Transverse colon (tissue), 4 donors: Measurements from ENCODE around the gene ULBP3. TPM values are rescaled to one million over a fixed set of nuclear protein-coding genes. Genes with fewer than 3 reads are reported as not detected.

Experiments
- DNase-seq: peaks from one replicate; pipeline ENCODE4 v3.0.0-alpha.2; 2019
- H3K27ac ChIP-seq, 4 donors: fragments of 200-600 bp; sonication (generic); 2 replicates each; pipeline ENCODE4 v1.5.1; 2016 to 2018; ENCODE audit warnings: inconsistent platforms in 4 of 4
- H3K27me3 ChIP-seq: fragments of 200-600 bp; sonication (generic); 2 replicates; pipeline ENCODE4 v1.5.1; 2017; ENCODE audit warnings: inconsistent platforms
- H3K36me3 ChIP-seq, 4 donors: fragments of 200-600 bp; sonication (generic); 2 replicates each; pipeline ENCODE4 v1.5.1; 2017 to 2019; ENCODE audit warnings: inconsistent platforms in 4 of 4
- H3K4me1 ChIP-seq, 4 donors: fragments of 200-600 bp; sonication (generic); 2 replicates each; pipeline ENCODE4 v1.5.1; 2017 to 2020; ENCODE audit warnings: inconsistent platforms in 4 of 4
- H3K4me3 ChIP-seq, 4 donors: fragments of 200-600 bp; sonication (generic); 1 replicate in 1 of 4; 2 replicates in 3 of 4; pipeline versions ENCODE4 v1.5.1 to v1.6.1; 2017 to 2019; ENCODE audit warnings: inconsistent platforms in 4 of 4
- H3K9me3 ChIP-seq, 2 donors: fragments of 200-600 bp; sonication (generic); 2 replicates each; pipeline ENCODE4 v1.5.1; 2017 to 2019; ENCODE audit warnings: inconsistent platforms in 2 of 2
- EP300 ChIP-seq: sonication (generic); formaldehyde crosslinking; IDR thresholded peaks from one replicate; pipeline ENCODE4 v1.6.1; 2017; ENCODE audit warnings: antibody characterized with exemption, low read depth
- POLR2A ChIP-seq: fragments of 450-650 bp; IDR thresholded peaks from one replicate; pipeline ENCODE4 v1.6.1; 2016; ENCODE audit warnings: antibody characterized with exemption, mild to moderate bottlenecking, moderate library complexity
- POLR2AphosphoS5 ChIP-seq, 3 donors: sonication (generic); formaldehyde crosslinking; IDR thresholded peaks; one replicate each; pipeline ENCODE4 v1.6.1; 2016; ENCODE audit warnings: antibody characterized with exemption in 3 of 3
- WGBS, 2 donors: methylation state at CpG; one replicate each; pipeline ENCODE4 v1.1.5; 2018; ENCODE audit warnings: low coverage in 1 of 2; 5-methylcytosine and 5-hydroxymethylcytosine counted together
- in situ Hi-C, 4 donors: fragments of 200-750 bp; cut with MboI; loops; one replicate each; pipeline versions ENCODE4 v1.15.0 to v1.15.1; 2017; ENCODE audit warnings: low sequenced_read_pairs in 3 of 4, low pct_ligation_motif_present in 1 of 4, low pct_unique_long_range_greater_than_20kb in 1 of 4
- intact Hi-C: fragments of 100-400 bp; cut with DNase I; formaldehyde crosslinking; loops from one replicate; pipeline ENCODE4 v1.15.1; 2023; ENCODE audit warnings: low total_unique reads
- total RNA-seq, 4 donors: library from RNA; depleted of rRNA; stranded (reverse); fragments of >200 nt; gene quantifications; one replicate each; pipeline ENCODE4 v1.1.0, GENCODE V29; 2016
- TF ChIP-seq, protein P1 (sequence below), 5 experiments: fragments of 200-600 bp in 3 of 5; fragments of 450-650 bp in 2 of 5; sonication (generic) in 3 of 5; IDR thresholded peaks; 1 replicate in 2 of 5; 2 replicates in 3 of 5; pipeline ENCODE4 v1.5.1; 2016 to 2017; ENCODE audit warnings: antibody characterized with exemption in 5 of 5, inconsistent platforms in 3 of 5, mild to moderate bottlenecking in 2 of 5, moderate library complexity in 1 of 5

The ULBP3 gene
- total RNA-seq, 4 donors from 2014 or later = 0.79 to 2.0 TPM; not detected in 2

DNA sequence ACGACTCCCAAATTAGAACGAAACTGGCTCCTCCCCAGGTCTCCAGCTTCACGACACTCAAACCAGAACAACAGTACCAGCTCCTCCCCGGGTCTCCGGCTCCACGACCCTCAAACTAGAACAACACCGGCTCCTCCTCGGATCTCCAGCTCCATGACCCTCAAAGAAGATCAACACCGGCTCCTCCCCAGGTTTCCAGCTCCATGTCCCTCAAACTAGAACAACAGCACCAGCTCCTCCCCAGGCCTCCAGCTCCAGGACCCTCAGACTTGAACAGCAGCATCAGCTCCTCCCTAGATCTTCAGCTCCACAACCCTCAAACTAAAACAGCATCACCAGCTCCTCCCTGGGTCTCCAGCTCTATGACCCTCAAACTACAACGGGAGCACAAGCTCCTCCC, 13.8 kb downstream of the ULBP3 start:
- peaks cover 52% of the 10 kb centered on the region for H3K27me3 ChIP-seq
- in situ Hi-C loops = loop anchor here in 1 of 4 donors (25.0 kb wide), 1 partner anchor 757 kb away; no protein-coding TSS in a partner anchor
- no peaks in the 10 kb centered on the region for H3K36me3 ChIP-seq
- 75 to 87% methylated on average over 9 to 10 of the region's 10 CpGs for WGBS, 2 donors
- H3K27ac ChIP-seq = no peak overlapping the region
- no peak for TF ChIP-seq POLR2AphosphoS5 (IDR thresholded peaks at IDR 0.05)
- no peak for TF ChIP-seq EP300
- no peak for TF ChIP-seq POLR2A
- TF ChIP-seq, protein P1, sequence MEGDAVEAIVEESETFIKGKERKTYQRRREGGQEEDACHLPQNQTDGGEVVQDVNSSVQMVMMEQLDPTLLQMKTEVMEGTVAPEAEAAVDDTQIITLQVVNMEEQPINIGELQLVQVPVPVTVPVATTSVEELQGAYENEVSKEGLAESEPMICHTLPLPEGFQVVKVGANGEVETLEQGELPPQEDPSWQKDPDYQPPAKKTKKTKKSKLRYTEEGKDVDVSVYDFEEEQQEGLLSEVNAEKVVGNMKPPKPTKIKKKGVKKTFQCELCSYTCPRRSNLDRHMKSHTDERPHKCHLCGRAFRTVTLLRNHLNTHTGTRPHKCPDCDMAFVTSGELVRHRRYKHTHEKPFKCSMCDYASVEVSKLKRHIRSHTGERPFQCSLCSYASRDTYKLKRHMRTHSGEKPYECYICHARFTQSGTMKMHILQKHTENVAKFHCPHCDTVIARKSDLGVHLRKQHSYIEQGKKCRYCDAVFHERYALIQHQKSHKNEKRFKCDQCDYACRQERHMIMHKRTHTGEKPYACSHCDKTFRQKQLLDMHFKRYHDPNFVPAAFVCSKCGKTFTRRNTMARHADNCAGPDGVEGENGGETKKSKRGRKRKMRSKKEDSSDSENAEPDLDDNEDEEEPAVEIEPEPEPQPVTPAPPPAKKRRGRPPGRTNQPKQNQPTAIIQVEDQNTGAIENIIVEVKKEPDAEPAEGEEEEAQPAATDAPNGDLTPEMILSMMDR (IDR thresholded peaks at IDR 0.05) = no peak
- H3K4me1 ChIP-seq = no peaks in the 10 kb centered on the region
- intact Hi-C loops = no loop called here
- no peak for DNase-seq
- H3K4me3 ChIP-seq = no peak overlapping the region
- no peaks in the 10 kb centered on the region for H3K9me3 ChIP-seq

DNA sequence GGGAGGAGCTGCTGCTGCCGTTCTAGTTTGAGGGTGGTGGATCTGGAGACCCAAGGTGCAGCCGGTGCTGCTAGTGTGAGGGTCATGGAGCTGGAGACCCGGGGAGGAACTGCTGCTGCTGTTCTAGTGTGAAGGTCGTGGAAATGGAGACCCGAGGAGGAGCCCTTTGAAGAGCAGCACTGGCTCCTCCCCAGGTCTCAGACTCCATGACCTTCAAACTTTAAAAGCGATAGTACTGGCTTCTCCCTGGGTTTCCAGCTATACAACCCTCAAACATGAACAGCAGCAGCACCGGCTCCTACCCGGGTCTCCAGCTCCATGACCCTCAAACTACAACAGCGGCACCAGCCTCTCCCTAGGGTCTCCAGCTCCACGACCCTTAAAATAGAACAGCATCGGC, 15.5 kb downstream of the ULBP3 start:
- H3K27ac ChIP-seq = no peak overlapping the region
- H3K36me3 ChIP-seq = no peaks in the 10 kb centered on the region
- 83 to 85% methylated on average over 2 to 11 of the region's 11 CpGs for WGBS, 2 donors
- TF ChIP-seq POLR2AphosphoS5 (IDR thresholded peaks at IDR 0.05) (no peak), EP300 (no peak), POLR2A (no peak)
- TF ChIP-seq, protein P1 (IDR thresholded peaks at IDR 0.05) = no peak
- H3K27me3 ChIP-seq = peaks cover 56% of the 10 kb centered on the region
- H3K4me1 ChIP-seq = no peaks in the 10 kb centered on the region
- no peaks in the 10 kb centered on the region for H3K9me3 ChIP-seq
- no peak for DNase-seq
- H3K4me3 ChIP-seq = no peak overlapping the region
- in situ Hi-C loops = loop anchor here in 1 of 4 donors (25.0 kb wide), 1 partner anchor 759 kb away; no protein-coding TSS in a partner anchor
- intact Hi-C loops = no loop called here

GRCh38 chr6:150050846-150051245, 18.1 kb downstream of the ULBP3 start:
- intact Hi-C loops (no loop called here), in situ Hi-C loops (loop anchor here in 1 of 4 donors (25.0 kb wide), 1 partner anchor 761 kb away; no protein-coding TSS in a partner anchor)
- Histone ChIP-seq H3K9me3 (no peaks in the 10 kb centered on the region), H3K4me1 (no peaks in the 10 kb centered on the region), H3K27me3 (peaks cover 49% of the 10 kb centered on the region), H3K4me3 (no peak overlapping the region), H3K27ac (no peak overlapping the region), H3K36me3 (no peaks in the 10 kb centered on the region)
- TF ChIP-seq EP300 (no peak), POLR2AphosphoS5 (IDR thresholded peaks at IDR 0.05) (no peak), POLR2A (no peak)
- TF ChIP-seq, protein P1 (IDR thresholded peaks at IDR 0.05) = no peak
- 53 to 58% methylated on average over 3 to 4 of the region's 4 CpGs for WGBS, 2 donors
- DNase-seq = no peak

- 60 to 79% methylated on average over 2 to 4 of the region's 4 CpGs for WGBS, 2 donors
- TF ChIP-seq, protein P1 (IDR thresholded peaks at IDR 0.05) = no peak
- TF ChIP-seq POLR2A = no peak
- no peak for TF ChIP-seq EP300
- TF ChIP-seq POLR2AphosphoS5 (IDR thresholded peaks at IDR 0.05) = no peak
- Histone ChIP-seq H3K27ac (no peak overlapping the region), H3K27me3 (peaks cover 23% of the 10 kb centered on the region), H3K36me3 (no peaks in the 10 kb centered on the region), H3K4me1 (no peaks in the 10 kb centered on the region), H3K4me3 (no peak overlapping the region), H3K9me3 (no peaks in the 10 kb centered on the region)
- intact Hi-C loops (no loop called here), in situ Hi-C loops (no loop called here)
- DNase-seq = no peak
These were observed 20.8 kb downstream of the ULBP3 start for GRCh38 chr6:150048099-150048498.
